ENCODE data around the gene SLC4A4.

Gene SLC4A4

DNA sequence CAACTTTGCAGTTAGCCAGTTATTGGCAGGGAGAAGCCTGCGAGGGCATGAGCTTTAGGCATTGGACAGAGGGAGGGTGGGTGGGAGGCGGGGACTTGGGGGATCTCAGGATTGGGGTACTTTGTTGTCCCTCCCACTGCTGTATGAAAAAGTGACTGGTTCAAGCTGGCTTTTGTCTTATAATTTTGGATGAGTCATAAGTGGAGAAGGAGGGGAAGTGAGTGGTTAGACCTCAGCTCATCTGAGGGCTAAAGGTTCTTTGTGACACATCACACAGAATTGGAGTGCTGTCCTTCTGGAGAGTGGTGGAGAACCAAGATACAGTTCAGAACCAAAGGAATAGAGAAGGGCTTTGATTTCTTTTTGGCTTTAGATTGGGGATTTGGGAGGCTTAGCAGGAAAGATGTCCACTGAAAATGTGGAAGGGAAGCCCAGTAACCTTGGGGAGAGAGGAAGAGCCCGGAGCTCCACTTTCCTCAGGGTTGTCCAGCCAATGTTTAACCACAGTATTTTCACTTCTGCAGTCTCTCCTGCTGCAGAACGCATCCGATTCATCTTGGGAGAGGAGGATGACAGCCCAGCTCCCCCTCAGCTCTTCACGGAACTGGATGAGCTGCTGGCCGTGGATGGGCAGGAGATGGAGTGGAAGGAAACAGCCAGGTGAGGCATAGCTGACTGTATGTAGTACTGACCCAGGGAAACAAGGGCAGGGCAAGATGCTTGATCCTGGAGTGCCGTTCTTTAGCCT, at the start of gene SLC4A4:
Gene SLC4A4, plus strand, starts transcription at position 175 of the 748 bp plus-strand sequence.
- DNase-seq = no peak

DNA sequence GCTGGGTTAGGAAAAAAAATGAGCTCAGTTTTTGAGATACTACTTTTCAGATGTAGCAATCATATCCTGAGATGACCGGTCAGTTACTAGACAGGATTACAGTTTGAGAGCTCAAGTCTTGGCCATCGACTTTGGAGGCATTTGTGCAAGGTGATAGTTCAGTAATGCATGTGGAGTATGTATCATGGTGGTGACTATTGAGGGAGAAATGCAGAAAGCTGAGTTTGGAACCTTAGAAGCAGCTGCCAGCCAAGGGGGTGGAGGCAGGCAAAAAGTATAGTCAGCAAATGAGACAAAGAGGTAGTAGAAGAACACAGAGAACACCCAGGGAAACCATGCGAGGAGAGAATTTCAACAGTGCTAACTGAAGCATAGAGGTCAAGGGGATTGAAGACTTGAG, 48.7 kb upstream of the SLC4A4 start:
- no peak for DNase-seq

DNA sequence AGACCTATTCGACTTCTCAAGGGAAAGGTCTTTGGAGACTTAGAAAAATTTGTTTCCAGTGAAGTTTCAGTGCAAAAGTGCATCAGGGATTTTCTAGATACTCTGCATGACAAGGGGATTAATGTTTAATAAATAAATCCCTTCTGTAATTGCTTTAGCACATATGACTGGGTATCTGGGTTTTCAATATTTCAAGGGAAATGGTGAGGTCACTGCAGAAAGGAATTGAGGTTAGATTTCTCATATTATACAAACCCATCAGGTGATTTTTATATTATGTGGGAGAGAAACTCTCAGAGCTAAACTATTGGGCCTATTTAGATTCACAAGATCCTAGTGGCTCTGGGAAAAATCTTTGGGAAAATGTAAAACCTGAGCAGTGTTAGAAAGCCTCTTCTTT, 48.3 kb upstream of the SLC4A4 start:
- DNase-seq = no peak

DNA sequence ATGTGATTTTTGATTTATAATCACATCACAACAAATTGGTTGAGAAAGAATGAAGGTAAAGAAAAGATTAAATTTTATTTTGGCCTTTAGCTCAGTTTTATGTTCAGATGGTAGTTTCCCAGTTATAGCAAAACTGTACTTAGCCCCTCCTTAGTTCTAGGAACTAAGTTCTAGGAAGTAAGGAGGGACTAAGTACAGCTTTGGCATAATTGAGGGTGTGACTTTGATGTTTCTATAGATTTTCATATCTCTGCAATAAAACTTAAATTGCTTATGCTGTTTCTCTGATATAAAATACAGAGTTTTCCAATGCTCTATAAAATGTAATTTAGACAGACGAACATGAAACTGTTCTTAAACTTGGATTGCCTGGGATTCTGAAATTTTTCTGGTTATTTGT, 46.6 kb upstream of the SLC4A4 start:
- no peak for DNase-seq

DNA sequence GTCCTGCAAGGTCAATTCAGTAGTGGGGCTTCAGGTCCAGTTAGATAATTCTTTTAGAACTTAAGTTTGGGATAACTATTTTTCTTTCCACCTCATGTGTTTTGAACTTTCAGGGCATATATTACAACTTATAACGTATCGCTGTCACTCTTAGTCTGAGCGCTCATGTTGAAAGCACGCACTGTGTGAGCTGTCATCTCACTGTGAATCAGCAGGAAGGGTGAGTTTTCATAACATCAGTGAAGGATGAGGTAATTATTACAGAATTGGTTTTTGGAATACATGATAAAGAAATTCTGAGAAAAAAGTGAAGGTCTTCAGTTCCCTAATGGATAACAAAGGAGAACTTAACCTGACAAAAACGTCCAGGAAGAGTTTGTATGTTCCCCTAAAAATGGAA, 45.1 kb upstream of the SLC4A4 start:
- no peak for DNase-seq

DNA sequence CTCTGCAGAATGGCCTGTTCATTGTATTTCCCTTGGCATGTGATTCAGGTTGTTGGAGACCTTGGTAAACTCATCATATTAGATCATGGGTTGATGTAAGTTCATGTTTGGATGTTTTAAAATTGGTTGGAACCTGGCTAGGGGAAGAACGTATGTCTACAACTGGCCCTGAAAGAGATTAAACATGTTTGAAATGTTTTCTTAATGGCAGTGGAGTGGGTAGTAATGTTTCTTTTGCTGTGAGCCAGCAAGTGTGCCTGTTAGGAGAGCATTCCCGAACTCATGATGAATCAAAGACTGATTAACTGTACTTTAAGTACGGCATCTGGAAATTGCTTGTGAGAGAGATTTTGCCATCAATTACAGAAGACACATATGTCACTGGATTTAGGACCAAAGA, 44.5 kb upstream of the SLC4A4 start:
- DNase-seq = no peak

DNA sequence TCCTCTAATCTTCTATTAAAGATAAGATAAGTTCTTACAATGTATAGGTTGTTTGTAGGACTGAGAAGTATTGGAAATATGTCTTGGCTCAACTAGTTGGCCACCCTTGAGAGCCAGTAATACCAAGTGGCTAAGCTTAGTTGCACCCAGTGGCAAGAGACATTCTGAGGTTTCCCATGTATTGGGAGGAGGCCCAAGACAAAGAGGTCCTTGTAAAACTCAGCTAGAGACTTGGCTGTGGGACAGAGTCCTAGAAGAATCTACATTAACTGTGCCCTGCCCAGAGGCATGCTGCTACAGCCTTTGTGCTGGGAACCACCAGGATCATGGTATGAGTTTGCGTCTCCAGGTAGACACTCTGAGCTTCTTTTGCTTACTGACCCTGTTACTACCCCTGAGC, 41.9 kb upstream of the SLC4A4 start:
- DNase-seq = no peak

DNA sequence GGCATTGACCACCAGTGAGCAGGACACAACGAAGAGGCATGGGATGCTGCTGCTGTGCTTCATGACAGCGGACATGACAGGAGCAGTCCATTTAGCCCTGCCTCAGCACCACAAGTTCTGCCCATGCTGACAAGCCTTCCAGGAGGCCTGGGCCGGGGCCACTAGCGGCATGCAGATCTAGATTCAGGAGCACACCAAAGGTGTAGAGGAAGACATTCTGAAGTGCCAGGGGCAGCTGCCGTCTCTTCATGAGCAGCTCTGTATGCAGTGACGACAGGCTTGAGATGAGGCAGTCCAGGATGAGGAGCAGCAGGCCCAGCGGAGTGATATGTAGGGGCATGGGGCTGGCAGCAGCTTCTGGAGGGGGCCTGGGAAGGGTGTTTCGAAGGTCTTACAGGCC, 38.5 kb upstream of the SLC4A4 start:
- no peak for DNase-seq

DNA sequence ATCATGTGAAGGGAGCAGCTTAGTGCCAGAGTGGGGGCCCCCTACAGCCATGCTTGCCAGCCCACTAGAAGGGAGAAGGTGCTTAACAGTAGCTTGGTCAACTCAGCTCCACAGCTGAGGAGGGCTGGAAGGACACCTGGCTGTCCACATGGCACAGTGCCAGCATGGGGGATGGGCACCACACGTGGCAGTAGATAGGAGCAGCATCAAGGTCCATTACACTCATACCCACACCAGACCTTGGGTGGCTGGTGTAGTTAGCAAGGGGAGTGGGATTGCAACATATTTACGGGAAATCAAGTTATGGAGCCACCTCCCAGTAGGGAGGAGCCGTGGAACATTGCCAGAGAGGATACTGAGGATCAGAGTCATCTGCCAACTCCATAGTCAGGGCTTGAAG, 37.9 kb upstream of the SLC4A4 start:
- DNase-seq = no peak

DNA sequence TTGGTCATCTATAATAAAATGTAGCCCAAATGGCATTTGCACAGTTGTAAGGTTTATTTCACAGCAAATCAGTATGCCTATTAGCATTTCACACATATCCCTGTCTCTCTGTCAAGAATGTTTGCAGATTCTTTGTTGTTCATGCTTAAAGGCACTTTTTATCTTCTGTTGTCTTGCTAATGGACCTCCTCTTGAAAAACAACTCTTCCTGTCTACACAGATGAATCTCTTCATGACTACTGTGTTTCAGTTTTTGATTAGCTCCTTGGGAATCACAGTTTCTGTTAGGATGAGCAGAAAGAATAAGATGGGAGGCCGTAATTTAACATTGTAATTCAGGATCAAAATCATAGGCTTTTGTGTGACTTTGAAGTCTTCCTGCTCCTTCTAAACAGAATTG, 35.5 kb upstream of the SLC4A4 start:
- DNase-seq = no peak

DNA sequence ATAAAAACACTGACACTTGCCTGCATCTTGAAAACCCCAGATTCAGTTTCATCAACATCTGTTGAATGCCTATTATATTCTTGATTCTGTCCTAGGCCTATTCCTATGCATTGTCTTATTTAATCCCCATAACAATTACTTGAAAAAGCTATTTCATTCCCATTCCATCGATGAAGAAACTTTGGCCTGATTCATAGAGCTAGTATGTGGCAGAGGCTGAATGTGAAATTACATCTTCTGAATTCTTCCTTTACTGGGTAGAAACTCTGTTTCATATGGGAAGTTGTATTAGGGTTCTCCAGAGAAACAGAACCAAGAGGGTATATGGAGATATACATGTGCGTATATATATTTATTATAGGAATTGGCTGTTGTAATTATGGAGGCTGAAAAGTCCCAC, 35.0 kb upstream of the SLC4A4 start:
- no peak for DNase-seq

DNA sequence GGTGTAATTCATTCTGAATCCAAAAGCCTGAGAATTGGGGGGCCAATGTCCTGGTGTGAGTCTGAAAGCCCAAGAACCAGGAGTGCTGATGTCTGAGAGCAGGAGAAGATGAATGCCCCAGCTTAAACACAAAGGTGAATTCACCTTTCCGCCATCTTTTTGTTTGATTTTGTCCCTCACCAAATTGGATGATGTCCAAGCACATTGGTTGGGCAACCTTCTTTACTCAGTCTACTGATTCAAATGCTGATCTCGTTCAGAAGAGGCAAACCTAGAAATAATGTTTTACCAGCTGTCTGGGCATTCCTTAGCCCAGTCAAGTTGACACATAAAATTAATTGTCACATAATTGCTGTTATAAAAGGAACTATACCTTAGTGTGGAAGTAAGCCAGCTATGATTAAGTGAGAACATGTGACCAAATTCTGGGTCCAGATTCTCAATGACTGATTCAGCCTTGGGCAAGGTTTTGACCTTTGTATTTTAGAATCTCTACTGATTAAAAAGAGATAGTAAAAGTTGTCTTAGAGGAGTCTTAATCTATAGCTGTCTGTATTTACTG, 34.5 kb upstream of the SLC4A4 start:
- peak; percentile 49 for DNase-seq

DNA sequence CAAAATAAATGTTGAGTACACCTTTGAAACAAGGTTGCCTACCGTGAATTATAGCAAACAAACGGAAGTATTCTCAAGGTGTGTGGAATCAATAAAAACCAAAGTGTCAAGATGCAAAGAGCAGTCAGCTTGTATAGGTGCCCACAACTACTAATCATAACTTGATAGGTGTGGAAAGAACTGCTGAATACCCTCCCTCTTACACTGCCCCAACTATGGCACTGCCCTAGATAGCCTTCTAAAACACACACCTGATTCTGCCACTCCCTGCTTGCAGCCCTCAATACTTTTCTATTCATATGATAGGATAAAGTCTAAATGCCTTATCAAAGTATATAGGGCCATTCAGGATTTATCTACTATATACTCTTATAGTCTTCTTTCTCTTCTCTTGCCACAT, 31.1 kb upstream of the SLC4A4 start:
- no peak for DNase-seq

DNA sequence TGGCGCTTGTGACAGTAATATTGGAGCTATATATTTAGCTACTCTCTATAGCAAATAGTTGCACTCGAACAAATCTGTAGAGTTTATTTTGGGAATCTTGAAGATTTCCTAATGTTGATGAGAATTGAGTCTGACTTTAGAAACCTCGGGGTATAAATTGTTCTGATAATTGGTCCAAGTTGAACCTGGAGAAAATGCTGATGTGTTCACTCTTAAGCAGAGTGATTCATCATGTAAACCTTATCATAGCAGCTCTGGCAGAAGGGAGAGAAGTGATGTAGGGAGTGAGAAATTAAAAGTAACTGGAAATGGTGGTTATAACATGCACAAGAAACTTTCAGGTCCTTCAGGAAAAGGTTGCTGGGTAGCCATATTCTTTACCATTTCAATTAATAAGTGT, 16.4 kb upstream of the SLC4A4 start:
- DNase-seq = no peak

DNA sequence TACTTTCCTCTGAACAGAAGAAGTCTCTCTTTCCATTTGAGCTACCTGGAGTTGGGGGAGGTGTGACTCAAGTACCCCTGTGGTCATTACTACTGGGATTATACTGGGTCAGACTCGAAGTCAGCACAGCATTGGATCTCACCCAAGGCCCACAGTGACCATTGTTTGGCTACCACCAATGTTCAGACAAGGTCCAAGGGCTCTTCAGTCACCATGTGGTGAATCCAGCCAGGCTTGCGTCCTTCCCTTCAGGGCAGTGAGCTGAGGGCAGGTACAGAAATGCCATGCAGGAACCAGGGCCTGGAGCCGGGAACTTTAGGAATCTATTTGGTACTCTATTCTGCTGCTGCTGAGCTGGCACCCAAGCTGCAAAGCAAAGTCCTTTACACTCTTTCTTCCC, 5.5 kb upstream of the SLC4A4 start:
- DNase-seq = no peak

DNA sequence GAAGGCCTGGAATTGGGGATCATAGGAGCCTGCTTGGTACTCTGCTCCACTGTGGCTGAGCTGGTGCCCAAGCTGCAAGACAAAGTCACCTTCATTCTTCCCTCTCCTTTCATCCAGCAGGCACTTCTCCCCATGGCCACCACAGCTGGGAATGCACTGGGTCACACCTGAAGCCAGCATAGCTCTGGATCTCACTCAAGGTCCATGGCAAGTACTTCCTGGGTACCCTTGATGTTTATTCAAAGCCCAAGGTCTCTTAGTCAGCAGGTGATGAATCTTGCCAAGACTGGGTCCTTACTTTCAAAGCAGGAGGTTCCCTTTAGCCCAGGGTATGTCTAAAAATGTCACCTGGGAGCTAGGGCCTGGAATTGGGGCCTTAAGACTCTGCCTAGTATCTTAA, 4.9 kb upstream of the SLC4A4 start:
- no peak for DNase-seq

DNA sequence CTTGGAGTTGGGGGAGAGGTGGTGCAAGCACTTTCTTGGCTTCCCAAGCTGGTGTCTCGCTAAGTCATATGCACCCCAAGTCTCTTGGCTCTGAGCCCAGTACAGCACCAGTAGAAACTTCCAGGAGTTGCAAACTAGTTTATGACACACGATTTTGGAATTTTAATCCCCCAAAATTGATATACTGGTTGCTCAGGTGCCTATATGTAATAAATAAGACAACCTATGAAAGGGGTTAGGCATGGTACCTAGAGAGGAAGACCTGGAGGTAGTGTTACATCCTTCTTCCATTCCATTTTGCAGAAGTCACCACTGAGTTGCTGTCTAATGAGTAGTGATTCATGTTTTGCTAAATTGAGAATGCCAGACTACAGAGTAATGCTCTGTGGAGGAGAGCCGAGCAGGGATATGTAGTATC, 4.3 kb upstream of the SLC4A4 start:
- DNase-seq = no peak

DNA sequence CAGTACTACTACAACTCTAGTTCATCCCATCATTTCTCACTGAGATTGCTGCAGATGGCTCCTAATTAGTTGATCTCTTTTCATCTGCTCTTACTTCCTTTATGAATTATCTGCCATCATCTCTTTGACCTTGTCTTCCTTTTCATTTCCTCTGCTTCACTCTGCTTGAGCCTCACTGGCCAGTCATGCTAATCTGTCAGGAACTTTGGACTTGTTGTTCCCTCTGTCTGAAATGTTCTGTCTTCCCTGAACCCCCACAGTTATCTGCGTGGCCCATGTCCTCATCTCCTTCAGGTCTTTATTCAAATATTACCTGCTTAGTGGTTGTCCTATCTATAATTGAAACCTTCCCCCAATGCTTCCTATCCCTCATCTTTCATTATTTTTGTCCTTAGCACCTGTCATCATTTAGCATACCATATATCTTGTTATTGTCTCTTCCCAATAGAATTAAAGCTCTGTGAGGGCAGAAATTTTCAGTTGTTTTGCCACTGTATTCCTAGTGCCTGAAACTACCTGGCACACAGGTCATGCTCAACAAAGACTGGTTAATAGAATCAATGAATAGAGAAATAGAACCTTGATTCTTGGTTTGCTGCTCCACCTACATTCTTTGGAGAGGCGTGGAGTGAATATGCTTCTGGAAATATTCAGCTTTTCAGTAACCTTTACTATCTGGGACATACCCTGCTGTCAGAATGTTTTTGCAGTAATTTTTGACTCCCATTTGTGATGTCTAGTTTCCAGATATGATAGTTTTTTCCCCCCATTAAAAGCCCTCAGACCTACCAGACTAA, 5.0 kb downstream of the SLC4A4 start:
- no peak for DNase-seq

DNA sequence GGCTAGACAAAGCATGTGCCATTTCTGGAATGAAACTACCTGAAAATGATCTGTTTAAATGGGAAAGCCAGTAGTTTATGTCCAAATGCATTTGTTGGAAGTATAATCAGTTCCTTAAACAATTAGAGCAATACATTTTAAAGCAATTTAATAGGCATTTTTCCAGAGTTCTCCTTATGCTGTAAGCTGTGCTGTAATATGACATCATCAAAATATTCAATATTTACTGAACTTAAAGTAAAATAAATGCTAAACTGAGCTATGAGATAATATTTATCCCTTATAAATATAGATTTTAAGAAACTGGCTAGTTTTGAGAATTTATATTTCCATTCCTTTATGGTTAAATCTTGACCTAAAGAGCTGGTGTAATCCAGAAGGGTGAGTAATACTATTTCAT, 7.9 kb downstream of the SLC4A4 start:
- DNase-seq = no peak

DNA sequence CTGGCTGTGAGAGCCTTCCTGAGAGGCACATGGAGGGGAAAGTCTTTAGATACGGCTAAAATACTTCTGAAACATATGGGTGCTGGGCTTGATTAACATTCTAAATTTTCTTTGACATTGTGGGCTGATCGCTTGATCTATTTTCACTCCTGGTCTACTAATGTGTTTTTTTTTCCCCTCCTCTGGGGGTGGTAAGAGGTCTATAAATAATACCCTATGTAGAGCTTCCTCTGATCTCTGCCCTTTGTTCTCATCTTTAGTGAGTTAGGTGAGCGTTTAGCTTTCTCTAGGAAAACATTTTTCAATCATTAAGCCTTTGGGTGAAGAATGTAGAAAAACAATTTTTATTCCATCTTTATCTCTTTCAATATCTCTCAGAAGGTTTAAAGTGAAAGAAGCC, 9.8 kb downstream of the SLC4A4 start:
- DNase-seq = no peak

DNA sequence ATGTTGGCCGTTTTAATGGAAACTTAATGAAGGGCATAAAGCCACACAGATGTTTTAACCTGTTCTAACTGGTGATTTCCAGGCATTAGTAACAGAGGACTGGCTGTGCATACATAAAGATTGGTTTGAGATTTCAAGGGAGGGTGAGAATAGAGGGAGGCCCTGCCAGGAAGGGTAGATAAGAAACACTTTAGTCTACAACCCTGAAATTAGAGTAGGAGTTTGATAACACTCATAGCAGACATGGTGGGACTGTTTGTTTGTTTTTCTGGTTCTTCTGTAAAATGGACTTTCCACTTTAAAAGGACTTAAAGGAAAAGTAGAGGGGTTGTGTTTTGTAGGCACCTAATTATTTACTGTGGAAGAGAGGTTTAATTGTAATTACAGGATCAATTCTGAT, 16.2 kb downstream of the SLC4A4 start:
- DNase-seq = no peak

DNA sequence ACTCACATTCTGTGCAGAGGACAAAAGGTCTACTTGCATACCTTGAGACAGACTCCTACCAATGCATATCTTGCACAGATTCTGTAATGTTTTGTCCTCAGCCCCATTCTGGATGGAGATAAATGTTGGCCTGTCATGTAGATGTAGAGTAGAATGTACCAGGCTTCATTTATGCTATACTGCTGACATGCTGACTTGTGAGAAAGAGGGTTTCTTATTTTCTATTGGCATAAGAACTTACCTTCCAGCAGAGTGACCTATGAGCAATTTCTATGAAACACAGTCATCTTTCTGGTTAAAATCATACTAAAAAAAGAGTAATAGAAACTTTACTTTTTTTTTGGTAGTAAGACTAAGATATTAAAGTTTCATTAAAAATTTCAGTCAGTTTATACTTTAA, 17.2 kb downstream of the SLC4A4 start:
- no peak for DNase-seq

DNA sequence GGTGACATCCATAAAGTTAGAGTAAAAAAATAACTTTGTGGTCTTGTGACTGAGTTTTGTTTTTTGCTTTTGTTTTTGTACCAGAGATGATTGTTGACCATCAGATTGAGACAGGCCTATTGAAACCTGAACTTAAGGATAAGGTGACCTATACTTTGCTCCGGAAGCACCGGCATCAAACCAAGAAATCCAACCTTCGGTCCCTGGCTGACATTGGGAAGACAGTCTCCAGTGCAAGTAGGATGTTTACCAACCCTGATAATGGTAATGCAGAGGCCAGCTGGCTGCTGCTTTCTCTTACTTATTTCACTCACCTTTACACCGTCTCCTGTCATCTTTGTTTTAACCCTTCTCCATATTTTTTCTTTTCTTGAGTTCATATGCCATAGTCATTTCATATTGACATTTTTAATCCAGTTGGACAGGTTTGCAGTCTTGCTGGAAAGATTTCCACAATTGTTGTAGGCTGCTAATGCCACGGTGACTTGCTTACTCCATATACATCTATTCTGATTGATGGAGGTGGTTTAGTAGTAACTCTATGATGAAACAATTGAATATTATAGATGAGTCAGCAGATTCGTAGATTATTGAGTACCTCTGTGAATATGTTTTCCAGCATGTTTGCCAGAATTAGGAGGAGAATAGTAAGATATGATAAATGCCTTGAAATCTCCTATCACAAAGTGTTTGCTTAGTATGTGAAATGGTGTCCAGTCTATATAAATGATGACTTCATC, 18.3 kb downstream of the SLC4A4 start:
- no peak for DNase-seq

DNA sequence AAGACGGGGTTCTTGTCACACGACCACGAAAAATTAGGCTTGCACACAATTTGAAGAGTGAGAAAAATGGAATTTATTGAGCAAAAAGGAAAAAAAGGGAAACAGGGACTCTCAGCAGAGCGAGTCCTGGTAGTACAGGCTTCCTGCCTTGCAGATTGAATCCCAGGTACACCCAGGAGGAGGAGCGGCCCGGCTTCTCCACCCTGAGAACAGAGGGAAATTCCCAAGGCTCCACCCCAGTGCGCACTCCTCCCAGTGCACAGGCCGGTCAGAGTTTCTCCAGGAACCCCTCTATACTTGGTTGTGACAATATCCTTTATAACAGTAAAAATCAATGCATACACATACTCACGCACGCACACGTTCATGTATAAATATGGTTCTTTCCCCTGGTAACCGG, 22.0 kb downstream of the SLC4A4 start:
- no peak for DNase-seq

Measured in DMS153 (cell line).